HepG2 (cell line): ENCODE results near the gene CDC42EP1. TPM values are rescaled to one million over a fixed set of nuclear protein-coding genes. Genes with fewer than 3 reads are reported as not detected.

Source experiments
- FOXM1 ChIP-seq: sonication (generic); formaldehyde crosslinking; IDR thresholded peaks from 2 replicates; pipeline ENCODE4 v1.5.0; 2020; ENCODE audit warnings: missing genetic modification reagents
- HMG20B ChIP-seq: conservative IDR thresholded peaks from 2 replicates; pipeline ENCODE4 v1.6.1; 2016; ENCODE audit warnings: missing genetic modification reagents, missing compliant biosample characterization
- SPEN ChIP-seq: sonication (generic); formaldehyde crosslinking; IDR thresholded peaks from 2 replicates; pipeline ENCODE4 v1.5.1; 2020; ENCODE audit warnings: low read depth, mild to moderate bottlenecking, missing genetic modification reagents
- TBX2 ChIP-seq: sonication (generic); formaldehyde crosslinking; IDR thresholded peaks from 2 replicates; pipeline ENCODE4 v1.5.0; 2020; ENCODE audit warnings: missing genetic modification reagents, mild to moderate bottlenecking, borderline replicate concordance
- ZBTB3 ChIP-seq: sonication (generic); formaldehyde crosslinking; IDR thresholded peaks from 2 replicates; pipeline ENCODE4 v1.4.0; 2020; ENCODE audit warnings: low read depth, mild to moderate bottlenecking, moderate library complexity, missing genetic modification reagents, borderline replicate concordance
- ZNF24 ChIP-seq: fragments of 450-650 bp; IDR thresholded peaks from 2 replicates; pipeline ENCODE4 v1.6.1; 2017; ENCODE audit warnings: antibody characterized with exemption, mild to moderate bottlenecking
- ZNF333 ChIP-seq: sonication (generic); formaldehyde crosslinking; IDR thresholded peaks from 2 replicates; pipeline ENCODE4 v1.4.0; 2020; ENCODE audit warnings: mild to moderate bottlenecking, missing genetic modification reagents, borderline replicate concordance
- polyA plus RNA-seq, 8 experiments: library from polyadenylated mRNA; depleted of rRNA in 3 of 8; stranded (reverse) in 7 of 8; unstranded in 1 of 8; fragments of >200 nt; fragmentation: Illumina TruSeq in 4 of 8; extraction: Trizol in 4 of 8; gene quantifications; 2 replicates each; pipeline versions ENCODE4 v1.2.1 to v1.2.3, GENCODE V29; 2011 to 2016; ENCODE audit warnings: low read depth in 4 of 8, missing spikeins in 1 of 8, mixed read lengths in 1 of 8; ENCODE audit not compliant: insufficient read depth in 1 of 8
- total RNA-seq, 5 experiments: library from RNA; depleted of rRNA; stranded (reverse); fragments of >200 nt; fragmentation: Illumina TruSeq; extraction: Trizol; gene quantifications; 2 replicates each; pipeline ENCODE4 v1.2.3, GENCODE V29; 2016; ENCODE audit warnings: low read depth in 1 of 5
- TF ChIP-seq, protein P1 (sequence below): sonication (generic); formaldehyde crosslinking; IDR thresholded peaks from 2 replicates; pipeline ENCODE4 v1.8.1; 2023; ENCODE audit warnings: mild to moderate bottlenecking, missing genetic modification reagents, borderline replicate concordance
- TF ChIP-seq, protein P2 (sequence below): sonication (generic); formaldehyde crosslinking; IDR thresholded peaks from 2 replicates; pipeline ENCODE4 v1.4.0; 2020; ENCODE audit warnings: missing genetic modification reagents
- TF ChIP-seq, protein P3 (sequence below): sonication (generic); formaldehyde crosslinking; IDR thresholded peaks from 2 replicates; pipeline ENCODE4 v1.4.0; 2020; ENCODE audit warnings: missing genetic modification reagents, borderline replicate concordance
- TF ChIP-seq, protein P4 (sequence below): IDR thresholded peaks from 2 replicates; pipeline ENCODE4 v1.6.1; 2016; ENCODE audit warnings: missing biosample characterization, missing genetic modification reagents, low read depth
- TF ChIP-seq, protein P5 (sequence below): sonication (generic); formaldehyde crosslinking; IDR thresholded peaks from 2 replicates; pipeline ENCODE4 v1.4.0; 2020; ENCODE audit warnings: low read depth, missing genetic modification reagents
- TF ChIP-seq, protein P6 (sequence below): sonication (generic); formaldehyde crosslinking; IDR thresholded peaks from 2 replicates; pipeline ENCODE4 v1.4.0; 2020; ENCODE audit warnings: mild to moderate bottlenecking, missing genetic modification reagents

CDC42EP1 gene
- total and polyA plus RNA-seq, 2 of the 13 experiments (the other 11 are each of a cell fraction or from before 2014, with no cell fraction given): 17.1 to 29.5 TPM

DNA sequence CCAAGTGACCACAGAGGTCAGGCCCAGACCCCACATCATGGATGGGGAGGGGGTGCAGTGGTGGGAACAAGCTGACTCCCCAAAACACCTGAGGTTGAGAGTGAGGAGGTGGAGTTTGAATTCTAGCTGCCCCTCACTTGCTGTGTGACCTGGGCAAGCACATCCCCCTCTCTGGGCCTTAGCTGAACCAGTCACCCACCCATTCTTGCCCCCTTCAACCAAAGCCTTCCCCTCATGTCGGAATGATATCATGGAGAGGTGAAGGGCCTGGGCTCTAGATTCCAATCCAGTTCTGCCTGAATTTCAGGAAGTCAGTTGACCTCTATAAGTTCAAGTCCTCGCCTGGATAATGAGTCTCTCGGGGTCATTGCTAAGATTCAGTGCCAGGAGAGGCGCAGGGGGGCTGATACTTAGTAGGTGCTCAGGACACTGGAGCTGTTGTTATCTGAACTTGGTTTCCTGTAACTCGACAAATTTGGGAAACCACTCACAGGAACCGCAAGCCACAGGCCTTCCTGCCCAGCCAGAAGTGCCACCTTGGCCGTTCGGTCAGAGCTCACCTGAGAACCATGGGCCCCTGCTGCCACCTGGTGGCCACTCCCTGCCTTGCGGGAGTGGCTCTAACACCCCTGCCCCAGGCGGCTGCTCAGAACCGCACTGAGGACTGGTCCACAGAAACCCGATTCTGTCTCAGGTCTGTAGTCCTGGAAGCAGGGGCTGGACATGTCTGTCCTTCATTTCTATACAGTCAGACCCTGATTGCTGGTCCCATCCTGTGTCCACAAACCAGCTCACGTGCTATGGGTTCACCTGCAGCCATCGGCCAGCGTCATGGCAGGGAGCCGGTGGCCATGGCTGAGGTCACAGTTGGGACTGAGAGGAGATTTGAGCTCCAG, 6.9 kb downstream of the CDC42EP1 start (continued):
- TF ChIP-seq, protein P1, sequence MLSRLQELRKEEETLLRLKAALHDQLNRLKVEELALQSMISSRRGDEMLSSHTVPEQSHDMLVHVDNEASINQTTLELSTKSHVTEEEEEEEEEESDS: no peak
- TF ChIP-seq, protein P2, sequence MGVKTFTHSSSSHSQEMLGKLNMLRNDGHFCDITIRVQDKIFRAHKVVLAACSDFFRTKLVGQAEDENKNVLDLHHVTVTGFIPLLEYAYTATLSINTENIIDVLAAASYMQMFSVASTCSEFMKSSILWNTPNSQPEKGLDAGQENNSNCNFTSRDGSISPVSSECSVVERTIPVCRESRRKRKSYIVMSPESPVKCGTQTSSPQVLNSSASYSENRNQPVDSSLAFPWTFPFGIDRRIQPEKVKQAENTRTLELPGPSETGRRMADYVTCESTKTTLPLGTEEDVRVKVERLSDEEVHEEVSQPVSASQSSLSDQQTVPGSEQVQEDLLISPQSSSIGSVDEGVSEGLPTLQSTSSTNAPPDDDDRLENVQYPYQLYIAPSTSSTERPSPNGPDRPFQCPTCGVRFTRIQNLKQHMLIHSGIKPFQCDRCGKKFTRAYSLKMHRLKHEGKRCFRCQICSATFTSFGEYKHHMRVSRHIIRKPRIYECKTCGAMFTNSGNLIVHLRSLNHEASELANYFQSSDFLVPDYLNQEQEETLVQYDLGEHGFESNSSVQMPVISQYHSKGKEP (CRISPR knock-in tag): no peak
- TF ChIP-seq, protein P3, sequence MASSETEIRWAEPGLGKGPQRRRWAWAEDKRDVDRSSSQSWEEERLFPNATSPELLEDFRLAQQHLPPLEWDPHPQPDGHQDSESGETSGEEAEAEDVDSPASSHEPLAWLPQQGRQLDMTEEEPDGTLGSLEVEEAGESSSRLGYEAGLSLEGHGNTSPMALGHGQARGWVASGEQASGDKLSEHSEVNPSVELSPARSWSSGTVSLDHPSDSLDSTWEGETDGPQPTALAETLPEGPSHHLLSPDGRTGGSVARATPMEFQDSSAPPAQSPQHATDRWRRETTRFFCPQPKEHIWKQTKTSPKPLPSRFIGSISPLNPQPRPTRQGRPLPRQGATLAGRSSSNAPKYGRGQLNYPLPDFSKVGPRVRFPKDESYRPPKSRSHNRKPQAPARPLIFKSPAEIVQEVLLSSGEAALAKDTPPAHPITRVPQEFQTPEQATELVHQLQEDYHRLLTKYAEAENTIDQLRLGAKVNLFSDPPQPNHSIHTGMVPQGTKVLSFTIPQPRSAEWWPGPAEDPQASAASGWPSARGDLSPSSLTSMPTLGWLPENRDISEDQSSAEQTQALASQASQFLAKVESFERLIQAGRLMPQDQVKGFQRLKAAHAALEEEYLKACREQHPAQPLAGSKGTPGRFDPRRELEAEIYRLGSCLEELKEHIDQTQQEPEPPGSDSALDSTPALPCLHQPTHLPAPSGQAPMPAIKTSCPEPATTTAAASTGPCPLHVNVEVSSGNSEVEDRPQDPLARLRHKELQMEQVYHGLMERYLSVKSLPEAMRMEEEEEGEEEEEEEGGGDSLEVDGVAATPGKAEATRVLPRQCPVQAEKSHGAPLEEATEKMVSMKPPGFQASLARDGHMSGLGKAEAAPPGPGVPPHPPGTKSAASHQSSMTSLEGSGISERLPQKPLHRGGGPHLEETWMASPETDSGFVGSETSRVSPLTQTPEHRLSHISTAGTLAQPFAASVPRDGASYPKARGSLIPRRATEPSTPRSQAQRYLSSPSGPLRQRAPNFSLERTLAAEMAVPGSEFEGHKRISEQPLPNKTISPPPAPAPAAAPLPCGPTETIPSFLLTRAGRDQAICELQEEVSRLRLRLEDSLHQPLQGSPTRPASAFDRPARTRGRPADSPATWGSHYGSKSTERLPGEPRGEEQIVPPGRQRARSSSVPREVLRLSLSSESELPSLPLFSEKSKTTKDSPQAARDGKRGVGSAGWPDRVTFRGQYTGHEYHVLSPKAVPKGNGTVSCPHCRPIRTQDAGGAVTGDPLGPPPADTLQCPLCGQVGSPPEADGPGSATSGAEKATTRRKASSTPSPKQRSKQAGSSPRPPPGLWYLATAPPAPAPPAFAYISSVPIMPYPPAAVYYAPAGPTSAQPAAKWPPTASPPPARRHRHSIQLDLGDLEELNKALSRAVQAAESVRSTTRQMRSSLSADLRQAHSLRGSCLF (CRISPR knock-in tag): no peak
- TF ChIP-seq, protein P4, sequence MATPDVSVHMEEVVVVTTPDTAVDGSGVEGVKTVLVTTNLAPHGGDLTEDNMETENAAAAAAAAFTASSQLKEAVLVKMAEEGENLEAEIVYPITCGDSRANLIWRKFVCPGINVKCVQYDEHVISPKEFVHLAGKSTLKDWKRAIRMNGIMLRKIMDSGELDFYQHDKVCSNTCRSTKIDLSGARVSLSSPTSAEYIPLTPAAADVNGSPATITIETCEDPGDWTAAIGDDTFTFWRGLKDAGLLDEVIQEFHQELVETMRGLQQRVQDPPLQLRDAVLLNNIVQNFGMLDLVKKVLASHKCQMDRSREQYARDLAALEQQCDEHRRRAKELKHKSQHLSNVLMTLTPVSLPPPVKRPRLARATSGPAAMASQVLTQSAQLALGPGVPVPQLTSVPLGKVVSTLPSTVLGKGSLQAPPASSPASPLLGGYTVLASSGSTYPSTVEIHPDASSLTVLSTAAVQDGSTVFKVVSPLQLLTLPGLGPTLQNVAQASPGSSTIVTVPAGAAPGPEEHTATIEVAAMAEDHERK (CRISPR knock-in tag): no peak
- TF ChIP-seq, protein P5, sequence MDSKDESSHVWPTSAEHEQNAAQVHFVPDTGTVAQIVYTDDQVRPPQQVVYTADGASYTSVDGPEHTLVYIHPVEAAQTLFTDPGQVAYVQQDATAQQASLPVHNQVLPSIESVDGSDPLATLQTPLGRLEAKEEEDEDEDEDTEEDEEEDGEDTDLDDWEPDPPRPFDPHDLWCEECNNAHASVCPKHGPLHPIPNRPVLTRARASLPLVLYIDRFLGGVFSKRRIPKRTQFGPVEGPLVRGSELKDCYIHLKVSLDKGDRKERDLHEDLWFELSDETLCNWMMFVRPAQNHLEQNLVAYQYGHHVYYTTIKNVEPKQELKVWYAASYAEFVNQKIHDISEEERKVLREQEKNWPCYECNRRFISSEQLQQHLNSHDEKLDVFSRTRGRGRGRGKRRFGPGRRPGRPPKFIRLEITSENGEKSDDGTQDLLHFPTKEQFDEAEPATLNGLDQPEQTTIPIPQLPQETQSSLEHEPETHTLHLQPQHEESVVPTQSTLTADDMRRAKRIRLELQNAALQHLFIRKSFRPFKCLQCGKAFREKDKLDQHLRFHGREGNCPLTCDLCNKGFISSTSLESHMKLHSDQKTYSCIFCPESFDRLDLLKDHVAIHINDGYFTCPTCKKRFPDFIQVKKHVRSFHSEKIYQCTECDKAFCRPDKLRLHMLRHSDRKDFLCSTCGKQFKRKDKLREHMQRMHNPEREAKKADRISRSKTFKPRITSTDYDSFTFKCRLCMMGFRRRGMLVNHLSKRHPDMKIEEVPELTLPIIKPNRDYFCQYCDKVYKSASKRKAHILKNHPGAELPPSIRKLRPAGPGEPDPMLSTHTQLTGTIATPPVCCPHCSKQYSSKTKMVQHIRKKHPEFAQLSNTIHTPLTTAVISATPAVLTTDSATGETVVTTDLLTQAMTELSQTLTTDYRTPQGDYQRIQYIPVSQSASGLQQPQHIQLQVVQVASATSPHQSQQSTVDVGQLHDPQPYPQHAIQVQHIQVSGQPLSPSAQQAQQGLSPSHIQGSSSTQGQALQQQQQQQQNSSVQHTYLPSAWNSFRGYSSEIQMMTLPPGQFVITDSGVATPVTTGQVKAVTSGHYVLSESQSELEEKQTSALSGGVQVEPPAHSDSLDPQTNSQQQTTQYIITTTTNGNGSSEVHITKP (CRISPR knock-in tag): no peak
- TF ChIP-seq TBX2 (CRISPR knock-in tag) (peak; percentile 22), HMG20B (CRISPR knock-in tag) (no peak), FOXM1 (CRISPR knock-in tag) (no peak), ZNF24 (no peak), SPEN (CRISPR knock-in tag) (no peak), ZBTB3 (CRISPR knock-in tag) (no peak), ZNF333 (CRISPR knock-in tag) (no peak)
- TF ChIP-seq, protein P6, sequence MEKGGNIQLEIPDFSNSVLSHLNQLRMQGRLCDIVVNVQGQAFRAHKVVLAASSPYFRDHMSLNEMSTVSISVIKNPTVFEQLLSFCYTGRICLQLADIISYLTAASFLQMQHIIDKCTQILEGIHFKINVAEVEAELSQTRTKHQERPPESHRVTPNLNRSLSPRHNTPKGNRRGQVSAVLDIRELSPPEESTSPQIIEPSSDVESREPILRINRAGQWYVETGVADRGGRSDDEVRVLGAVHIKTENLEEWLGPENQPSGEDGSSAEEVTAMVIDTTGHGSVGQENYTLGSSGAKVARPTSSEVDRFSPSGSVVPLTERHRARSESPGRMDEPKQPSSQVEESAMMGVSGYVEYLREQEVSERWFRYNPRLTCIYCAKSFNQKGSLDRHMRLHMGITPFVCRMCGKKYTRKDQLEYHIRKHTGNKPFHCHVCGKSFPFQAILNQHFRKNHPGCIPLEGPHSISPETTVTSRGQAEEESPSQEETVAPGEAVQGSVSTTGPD: no peak
